HepG2 (cell line): ENCODE results near the gene FGFR3. TPM values are rescaled to one million over a fixed set of nuclear protein-coding genes. Genes with fewer than 3 reads are reported as not detected.

Experiments
- CBX5 ChIP-seq: sonication (generic); formaldehyde crosslinking; IDR thresholded peaks from 2 replicates; pipeline ENCODE4 v1.4.0; 2020; ENCODE audit warnings: missing genetic modification reagents, borderline replicate concordance
- HIVEP1 ChIP-seq: sonication (generic); formaldehyde crosslinking; IDR thresholded peaks from 2 replicates; pipeline ENCODE4 v1.4.0; 2020; ENCODE audit warnings: mild to moderate bottlenecking, missing genetic modification reagents
- HNRNPLL ChIP-seq: fragments of 200-400 bp; formaldehyde crosslinking; IDR thresholded peaks from 2 replicates; pipeline ENCODE4 v1.6.1; 2017; ENCODE audit warnings: mild to moderate bottlenecking, low read depth, low read length; ENCODE audit not compliant: poor library complexity, severe bottlenecking
- HOXA7 ChIP-seq: sonication (generic); formaldehyde crosslinking; IDR thresholded peaks from 2 replicates; pipeline ENCODE4 v1.8.1; 2022; ENCODE audit warnings: mild to moderate bottlenecking, missing genetic modification reagents, moderate library complexity
- KDM2A ChIP-seq: sonication (generic); formaldehyde crosslinking; IDR thresholded peaks from 2 replicates; pipeline ENCODE4 v1.4.0; 2020; ENCODE audit warnings: low read depth, missing genetic modification reagents, borderline replicate concordance
- LCORL ChIP-seq, 2 experiments: fragments of 450-650 bp in 1 of 2; sonication (generic) in 1 of 2; formaldehyde crosslinking in 1 of 2; IDR thresholded peaks; 2 replicates each; pipeline versions ENCODE4 v1.5.0 to v1.6.1; 2017 to 2020; ENCODE audit warnings: antibody characterized with exemption in 1 of 2, missing genetic modification reagents in 1 of 2
- NFYB ChIP-seq: sonication (generic); formaldehyde crosslinking; IDR thresholded peaks from 2 replicates; pipeline ENCODE4 v1.4.0; 2020; ENCODE audit warnings: missing genetic modification reagents
- ONECUT2 ChIP-seq: sonication (generic); formaldehyde crosslinking; IDR thresholded peaks from 2 replicates; pipeline ENCODE4 v1.4.0; 2020; ENCODE audit warnings: missing genetic modification reagents
- PAF1 ChIP-seq: IDR thresholded peaks from 2 replicates; pipeline ENCODE4 v1.6.1; 2016; ENCODE audit warnings: missing genetic modification reagents, missing compliant biosample characterization
- THAP11 ChIP-seq: IDR thresholded peaks from 2 replicates; pipeline ENCODE4 v1.6.1; 2016; ENCODE audit warnings: missing biosample characterization, missing genetic modification reagents
- ZNF331 ChIP-seq: sonication (generic); formaldehyde crosslinking; IDR thresholded peaks from 2 replicates; pipeline ENCODE4 v1.4.0; 2020; ENCODE audit warnings: missing genetic modification reagents
- ZNF34 ChIP-seq: sonication (generic); formaldehyde crosslinking; IDR thresholded peaks from 2 replicates; pipeline ENCODE4 v1.4.0; 2020; ENCODE audit warnings: mild to moderate bottlenecking, missing genetic modification reagents, borderline replicate concordance
- ZNF350 ChIP-seq: sonication (generic); formaldehyde crosslinking; IDR thresholded peaks from 2 replicates; pipeline ENCODE4 v1.4.0; 2020; ENCODE audit warnings: mild to moderate bottlenecking, low read depth, missing genetic modification reagents, borderline replicate concordance
- ZNF614 ChIP-seq: IDR thresholded peaks from 2 replicates; pipeline ENCODE4 v1.6.1; 2018; ENCODE audit warnings: missing biosample characterization, missing genetic modification reagents, inconsistent platforms, borderline replicate concordance
- ZNF746 ChIP-seq: sonication (generic); formaldehyde crosslinking; IDR thresholded peaks from 2 replicates; pipeline ENCODE4 v1.8.0; 2022; ENCODE audit warnings: mild to moderate bottlenecking, missing genetic modification reagents
- polyA plus RNA-seq, 8 experiments: library from polyadenylated mRNA; depleted of rRNA in 3 of 8; stranded (reverse) in 7 of 8; unstranded in 1 of 8; fragments of >200 nt; fragmentation: Illumina TruSeq in 4 of 8; extraction: Trizol in 4 of 8; gene quantifications; 2 replicates each; pipeline versions ENCODE4 v1.2.1 to v1.2.3, GENCODE V29; 2011 to 2016; ENCODE audit warnings: low read depth in 4 of 8, missing spikeins in 1 of 8, mixed read lengths in 1 of 8; ENCODE audit not compliant: insufficient read depth in 1 of 8
- total RNA-seq, 5 experiments: library from RNA; depleted of rRNA; stranded (reverse); fragments of >200 nt; fragmentation: Illumina TruSeq; extraction: Trizol; gene quantifications; 2 replicates each; pipeline ENCODE4 v1.2.3, GENCODE V29; 2016; ENCODE audit warnings: low read depth in 1 of 5
- TF ChIP-seq, protein P1 (sequence below): sonication (generic); formaldehyde crosslinking; conservative IDR thresholded peaks from 2 replicates; pipeline ENCODE4 v1.8.0; 2022; ENCODE audit warnings: mild to moderate bottlenecking, moderate library complexity, missing genetic modification reagents
- TF ChIP-seq, protein P2 (sequence below): sonication (generic); formaldehyde crosslinking; conservative IDR thresholded peaks from 2 replicates; pipeline ENCODE4 v1.4.0; 2020; ENCODE audit warnings: missing genetic modification reagents
- TF ChIP-seq, protein P3 (sequence below): sonication (generic); formaldehyde crosslinking; IDR thresholded peaks from 2 replicates; pipeline ENCODE4 v1.5.1; 2020; ENCODE audit warnings: mild to moderate bottlenecking, missing genetic modification reagents, moderate library complexity
- TF ChIP-seq, protein P4 (sequence below): sonication (generic); formaldehyde crosslinking; IDR thresholded peaks from 2 replicates; pipeline ENCODE4 v1.5.1; 2020; ENCODE audit warnings: mild to moderate bottlenecking, missing genetic modification reagents, borderline replicate concordance

The FGFR3 gene
- total and polyA plus RNA-seq, 2 of the 13 experiments (the other 11 are each of a cell fraction or from before 2014, with no cell fraction given): 103 to 109 TPM

DNA sequence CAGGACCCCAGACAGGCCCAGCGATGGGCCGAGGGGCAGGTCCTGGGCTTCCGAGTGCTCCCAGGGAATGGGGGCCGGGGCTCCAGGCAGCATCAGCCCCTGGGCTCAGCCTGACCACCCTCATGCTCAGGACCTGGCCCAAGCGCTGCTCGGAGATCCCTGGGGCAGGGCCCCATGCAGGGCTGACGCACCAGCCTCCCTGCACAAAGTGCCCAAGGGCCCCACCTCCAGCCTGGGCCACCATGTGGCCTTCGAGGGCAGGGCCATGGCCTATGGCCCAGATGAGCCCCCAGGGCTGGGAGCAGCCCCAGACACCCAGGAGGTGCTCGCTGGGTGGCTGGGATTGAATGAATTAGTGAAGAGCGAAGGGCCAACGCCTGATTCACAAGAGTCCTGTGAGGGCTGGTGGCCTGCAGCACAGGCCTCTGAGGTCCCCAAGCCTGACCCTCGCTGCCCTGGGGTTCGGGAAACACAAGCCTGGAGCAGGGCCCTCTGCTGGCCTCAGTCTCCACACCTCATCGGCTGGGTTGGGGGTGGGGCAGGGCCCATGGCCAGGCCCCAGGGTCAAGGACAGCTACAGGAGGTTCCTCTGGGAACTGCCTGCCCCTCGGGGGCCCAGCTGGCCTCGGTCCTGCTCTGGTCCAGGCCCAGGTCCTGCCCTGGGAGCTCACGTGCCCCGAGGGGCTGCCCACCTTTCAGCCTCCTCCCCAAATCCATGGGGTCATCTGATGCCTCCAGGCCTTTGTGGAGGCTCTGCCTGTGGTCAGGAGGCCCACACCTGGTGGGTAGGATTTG is 13.3 kb upstream of the FGFR3 start (continued):
- TF ChIP-seq, protein P1, sequence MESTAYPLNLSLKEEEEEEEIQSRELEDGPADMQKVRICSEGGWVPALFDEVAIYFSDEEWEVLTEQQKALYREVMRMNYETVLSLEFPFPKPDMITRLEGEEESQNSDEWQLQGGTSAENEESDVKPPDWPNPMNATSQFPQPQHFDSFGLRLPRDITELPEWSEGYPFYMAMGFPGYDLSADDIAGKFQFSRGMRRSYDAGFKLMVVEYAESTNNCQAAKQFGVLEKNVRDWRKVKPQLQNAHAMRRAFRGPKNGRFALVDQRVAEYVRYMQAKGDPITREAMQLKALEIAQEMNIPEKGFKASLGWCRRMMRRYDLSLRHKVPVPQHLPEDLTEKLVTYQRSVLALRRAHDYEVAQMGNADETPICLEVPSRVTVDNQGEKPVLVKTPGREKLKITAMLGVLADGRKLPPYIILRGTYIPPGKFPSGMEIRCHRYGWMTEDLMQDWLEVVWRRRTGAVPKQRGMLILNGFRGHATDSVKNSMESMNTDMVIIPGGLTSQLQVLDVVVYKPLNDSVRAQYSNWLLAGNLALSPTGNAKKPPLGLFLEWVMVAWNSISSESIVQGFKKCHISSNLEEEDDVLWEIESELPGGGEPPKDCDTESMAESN (CRISPR knock-in tag): peak; percentile 65; the same call in 1 of the 2 replicates
- TF ChIP-seq HOXA7 (CRISPR knock-in tag): no peak
- TF ChIP-seq ZNF331 (CRISPR knock-in tag): peak; percentile 70
- TF ChIP-seq NFYB (CRISPR knock-in tag): peak; percentile 15; the same call in 1 of the 2 replicates
- TF ChIP-seq ZNF614 (CRISPR knock-in tag): peak; percentile 68; the same call in 1 of the 2 replicates
- peak; percentile 92 for TF ChIP-seq ZNF350 (CRISPR knock-in tag)
- TF ChIP-seq, protein P2, sequence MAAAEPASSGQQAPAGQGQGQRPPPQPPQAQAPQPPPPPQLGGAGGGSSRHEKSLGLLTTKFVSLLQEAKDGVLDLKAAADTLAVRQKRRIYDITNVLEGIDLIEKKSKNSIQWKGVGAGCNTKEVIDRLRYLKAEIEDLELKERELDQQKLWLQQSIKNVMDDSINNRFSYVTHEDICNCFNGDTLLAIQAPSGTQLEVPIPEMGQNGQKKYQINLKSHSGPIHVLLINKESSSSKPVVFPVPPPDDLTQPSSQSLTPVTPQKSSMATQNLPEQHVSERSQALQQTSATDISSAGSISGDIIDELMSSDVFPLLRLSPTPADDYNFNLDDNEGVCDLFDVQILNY: no peak
- TF ChIP-seq ZNF746 (CRISPR knock-in tag): peak; percentile 94
- TF ChIP-seq KDM2A (CRISPR knock-in tag): peak; percentile 55; the same call in 1 of the 2 replicates
- TF ChIP-seq, protein P3, sequence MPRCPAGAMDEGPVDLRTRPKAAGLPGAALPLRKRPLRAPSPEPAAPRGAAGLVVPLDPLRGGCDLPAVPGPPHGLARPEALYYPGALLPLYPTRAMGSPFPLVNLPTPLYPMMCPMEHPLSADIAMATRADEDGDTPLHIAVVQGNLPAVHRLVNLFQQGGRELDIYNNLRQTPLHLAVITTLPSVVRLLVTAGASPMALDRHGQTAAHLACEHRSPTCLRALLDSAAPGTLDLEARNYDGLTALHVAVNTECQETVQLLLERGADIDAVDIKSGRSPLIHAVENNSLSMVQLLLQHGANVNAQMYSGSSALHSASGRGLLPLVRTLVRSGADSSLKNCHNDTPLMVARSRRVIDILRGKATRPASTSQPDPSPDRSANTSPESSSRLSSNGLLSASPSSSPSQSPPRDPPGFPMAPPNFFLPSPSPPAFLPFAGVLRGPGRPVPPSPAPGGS: peak; percentile 42; the same call in 1 of the 2 replicates
- TF ChIP-seq PAF1 (CRISPR knock-in tag): no peak
- TF ChIP-seq THAP11 (CRISPR knock-in tag): peak; percentile 67
- peak; percentile 5 for TF ChIP-seq HNRNPLL
- TF ChIP-seq HIVEP1 (CRISPR knock-in tag): peak; percentile 96
- TF ChIP-seq ZNF34 (CRISPR knock-in tag): peak; percentile 91; the same call in 1 of the 2 replicates
- 0 out of 2 replicates have a peak, but pooled peaks have one; percentile 23 for TF ChIP-seq ONECUT2 (CRISPR knock-in tag)
- no peak for TF ChIP-seq CBX5
- TF ChIP-seq, protein P4, sequence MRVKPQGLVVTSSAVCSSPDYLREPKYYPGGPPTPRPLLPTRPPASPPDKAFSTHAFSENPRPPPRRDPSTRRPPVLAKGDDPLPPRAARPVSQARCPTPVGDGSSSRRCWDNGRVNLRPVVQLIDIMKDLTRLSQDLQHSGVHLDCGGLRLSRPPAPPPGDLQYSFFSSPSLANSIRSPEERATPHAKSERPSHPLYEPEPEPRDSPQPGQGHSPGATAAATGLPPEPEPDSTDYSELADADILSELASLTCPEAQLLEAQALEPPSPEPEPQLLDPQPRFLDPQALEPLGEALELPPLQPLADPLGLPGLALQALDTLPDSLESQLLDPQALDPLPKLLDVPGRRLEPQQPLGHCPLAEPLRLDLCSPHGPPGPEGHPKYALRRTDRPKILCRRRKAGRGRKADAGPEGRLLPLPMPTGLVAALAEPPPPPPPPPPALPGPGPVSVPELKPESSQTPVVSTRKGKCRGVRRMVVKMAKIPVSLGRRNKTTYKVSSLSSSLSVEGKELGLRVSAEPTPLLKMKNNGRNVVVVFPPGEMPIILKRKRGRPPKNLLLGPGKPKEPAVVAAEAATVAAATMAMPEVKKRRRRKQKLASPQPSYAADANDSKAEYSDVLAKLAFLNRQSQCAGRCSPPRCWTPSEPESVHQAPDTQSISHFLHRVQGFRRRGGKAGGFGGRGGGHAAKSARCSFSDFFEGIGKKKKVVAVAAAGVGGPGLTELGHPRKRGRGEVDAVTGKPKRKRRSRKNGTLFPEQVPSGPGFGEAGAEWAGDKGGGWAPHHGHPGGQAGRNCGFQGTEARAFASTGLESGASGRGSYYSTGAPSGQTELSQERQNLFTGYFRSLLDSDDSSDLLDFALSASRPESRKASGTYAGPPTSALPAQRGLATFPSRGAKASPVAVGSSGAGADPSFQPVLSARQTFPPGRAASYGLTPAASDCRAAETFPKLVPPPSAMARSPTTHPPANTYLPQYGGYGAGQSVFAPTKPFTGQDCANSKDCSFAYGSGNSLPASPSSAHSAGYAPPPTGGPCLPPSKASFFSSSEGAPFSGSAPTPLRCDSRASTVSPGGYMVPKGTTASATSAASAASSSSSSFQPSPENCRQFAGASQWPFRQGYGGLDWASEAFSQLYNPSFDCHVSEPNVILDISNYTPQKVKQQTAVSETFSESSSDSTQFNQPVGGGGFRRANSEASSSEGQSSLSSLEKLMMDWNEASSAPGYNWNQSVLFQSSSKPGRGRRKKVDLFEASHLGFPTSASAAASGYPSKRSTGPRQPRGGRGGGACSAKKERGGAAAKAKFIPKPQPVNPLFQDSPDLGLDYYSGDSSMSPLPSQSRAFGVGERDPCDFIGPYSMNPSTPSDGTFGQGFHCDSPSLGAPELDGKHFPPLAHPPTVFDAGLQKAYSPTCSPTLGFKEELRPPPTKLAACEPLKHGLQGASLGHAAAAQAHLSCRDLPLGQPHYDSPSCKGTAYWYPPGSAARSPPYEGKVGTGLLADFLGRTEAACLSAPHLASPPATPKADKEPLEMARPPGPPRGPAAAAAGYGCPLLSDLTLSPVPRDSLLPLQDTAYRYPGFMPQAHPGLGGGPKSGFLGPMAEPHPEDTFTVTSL (CRISPR knock-in tag): 0 out of 2 replicates have a peak, but pooled peaks have one; percentile 8
- no peak for TF ChIP-seq LCORL (IDR thresholded peaks at IDR 0.05)
- TF ChIP-seq LCORL (CRISPR knock-in tag; IDR thresholded peaks at IDR 0.05): peak; percentile 98
